HL-60 (cell line): Measurements from ENCODE around the gene EYS.

Experiments used
- DNase-seq, 2 experiments: peaks; one replicate each; pipeline ENCODE4 v3.0.0-alpha.2; 2010 to 2020; ENCODE audit warnings: low read depth in 1 of 2, low spot score in 1 of 2
- H3K27ac ChIP-seq: fragments of 250-450 bp; sonication (Bioruptor Pico); replicated peaks from 2 replicates; pipeline ENCODE4 v1.5.1; 2020; ENCODE audit warnings: mild to moderate bottlenecking, moderate library complexity
- H3K27me3 ChIP-seq: fragments of 250-450 bp; sonication (Bioruptor Pico); 2 replicates; pipeline ENCODE4 v1.5.1; 2021; ENCODE audit warnings: mild to moderate bottlenecking, moderate library complexity; ENCODE audit not compliant: insufficient read depth, poor library complexity, severe bottlenecking
- H3K4me3 ChIP-seq: replicated peaks from 2 replicates; pipeline ENCODE4 v1.5.1; 2011; ENCODE audit warnings: mild to moderate bottlenecking, control low read depth, low read length; ENCODE audit not compliant: insufficient read depth
- CTCF ChIP-seq: IDR thresholded peaks from one replicate; pipeline ENCODE4 v1.5.1; 2011; ENCODE audit warnings: low read length, control low read depth, inconsistent platforms; ENCODE audit not compliant: insufficient read depth
- GABPA ChIP-seq: IDR thresholded peaks from 2 replicates; pipeline ENCODE4 v1.6.1; 2012; ENCODE audit warnings: low read depth
- POLR2AphosphoS5 ChIP-seq: IDR thresholded peaks from 2 replicates; pipeline ENCODE4 v1.6.1; 2012; ENCODE audit warnings: low read depth
- REST ChIP-seq: IDR thresholded peaks from 2 replicates; pipeline ENCODE4 v1.6.1; 2012; ENCODE audit warnings: low read depth; ENCODE audit not compliant: insufficient replicate concordance
- SPI1 ChIP-seq: IDR thresholded peaks from 2 replicates; pipeline ENCODE4 v1.6.1; 2012; ENCODE audit warnings: low read depth, mild to moderate bottlenecking, borderline replicate concordance

Gene EYS

GRCh38 chr6:63797721-63798120 lies 1909.3 kb downstream of the EYS start:
- DNase-seq: no peak
- no peaks in the 10 kb centered on the region for H3K27me3 ChIP-seq
- no peak overlapping the region for H3K4me3 ChIP-seq
- TF ChIP-seq SPI1 (no peak), GABPA (no peak), REST (no peak), POLR2AphosphoS5 (no peak), CTCF (no peak)
- H3K27ac ChIP-seq: no peak overlapping the region

GRCh38 chr6:63795826-63796225 lies 1911.2 kb downstream of the EYS start:
- Histone ChIP-seq H3K27me3 (no peaks in the 10 kb centered on the region), H3K27ac (no peak overlapping the region), H3K4me3 (no peak overlapping the region)
- no peak for DNase-seq
- TF ChIP-seq GABPA: no peak
- TF ChIP-seq SPI1: no peak
- no peak for TF ChIP-seq POLR2AphosphoS5
- no peak for TF ChIP-seq CTCF
- no peak for TF ChIP-seq REST

GRCh38 chr6:63795006-63795405 lies 1912.0 kb downstream of the EYS start:
- no peak overlapping the region for H3K27ac ChIP-seq
- TF ChIP-seq REST: no peak
- TF ChIP-seq SPI1: no peak
- TF ChIP-seq CTCF: no peak
- TF ChIP-seq GABPA: no peak
- TF ChIP-seq POLR2AphosphoS5: no peak

More at GRCh38 chr6:63795006-63795405, 1912.0 kb downstream of the EYS start:
- no peak overlapping the region for H3K4me3 ChIP-seq
- no peaks in the 10 kb centered on the region for H3K27me3 ChIP-seq
- no peak for DNase-seq
